A549 (cell line): Measurements from ENCODE around the gene FCAMR. TPM values are rescaled to one million over a fixed set of nuclear protein-coding genes. Genes with fewer than 3 reads are reported as not detected.

Experiments used
- ATAC-seq, 2 experiments: fragments of 200-7000 bp in 1 of 2; fragments of >200 bp in 1 of 2; cut with Nextera tagmentation in 1 of 2; cut with Tn5 transposase in 1 of 2; 3 replicates each; pipeline versions ENCODE4 v1.8.0 to v1.9.1; 2018 to 2020; ENCODE audit warnings: mild to moderate bottlenecking in 1 of 2, moderate library complexity in 1 of 2
- CTCF ChIA-PET: fragments of 300-600 bp; sonication (Branson Sonifier 250); formaldehyde crosslinking; extraction: SDS; loops from one replicate; lab custom pipeline; 2021; ENCODE audit warnings: antibody characterized with exemption, inconsistent platforms; lab: Yijun Ruan, JAX
- POLR2A ChIA-PET: fragments of 350-600 bp; formaldehyde crosslinking; extraction: SDS; loops from one replicate; lab custom pipeline; 2021; ENCODE audit warnings: antibody characterized with exemption, inconsistent platforms; lab: Yijun Ruan, JAX
- DNase-seq, 2 experiments: peaks; one replicate each; pipeline versions ENCODE4 v3.0.0 to v3.0.0-alpha.2; 2011 to 2016; ENCODE audit warnings: low read depth in 1 of 2, low spot score in 1 of 2
- FAIRE-seq: peaks from 2 replicates; lab custom pipeline; 2011; peaks lifted over from hg19 to GRCh38; lab: Jason Lieb, UNC
- H3K27ac ChIP-seq, 2 experiments: fragments of >200 bp; sonication (Bioruptor Twin); formaldehyde crosslinking; 3 replicates each; pipeline ENCODE4 v1.5.1; 2016 to 2017
- H3K4me1 ChIP-seq: fragments of >200 bp; sonication (Bioruptor Twin); formaldehyde crosslinking; 3 replicates; pipeline ENCODE4 v1.6.1; 2016
- H3K4me2 ChIP-seq: fragments of >200 bp; sonication (Bioruptor Twin); formaldehyde crosslinking; 3 replicates; pipeline ENCODE4 v1.6.1; 2016
- H3K4me3 ChIP-seq: fragments of >200 bp; sonication (Bioruptor Twin); formaldehyde crosslinking; 3 replicates; pipeline ENCODE4 v1.5.1; 2016
- H3K9me3 ChIP-seq: fragments of >200 bp; sonication (Bioruptor Twin); formaldehyde crosslinking; 3 replicates; pipeline ENCODE4 v1.6.1; 2016
- CEBPB ChIP-seq, 2 experiments: fragments of >200 bp in 1 of 2; sonication (Bioruptor Twin) in 1 of 2; formaldehyde crosslinking in 1 of 2; IDR thresholded peaks; 2 replicates each; pipeline ENCODE4 v1.6.1; 2012 to 2016
- CHD2 ChIP-seq: fragments of 150-350 bp; IDR thresholded peaks from 2 replicates; pipeline ENCODE4 v1.6.1; 2014; ENCODE audit warnings: low read length; ENCODE audit not compliant: partially characterized antibody
- CTCF ChIP-seq: fragments of >200 bp; sonication (Bioruptor Twin); formaldehyde crosslinking; IDR thresholded peaks from 3 replicates; pipeline ENCODE4 v1.5.1; 2016
- EP300 ChIP-seq, 2 experiments: fragments of >200 bp; sonication (Bioruptor Twin); formaldehyde crosslinking; IDR thresholded peaks; 2 replicates in 1 of 2; 3 replicates in 1 of 2; pipeline ENCODE4 v1.6.1; 2016 to 2017
- ESRRA ChIP-seq: fragments of 150-350 bp; IDR thresholded peaks from 2 replicates; pipeline ENCODE4 v1.6.1; 2014; ENCODE audit warnings: mild to moderate bottlenecking, low read length, borderline replicate concordance
- FOXS1 ChIP-seq: fragments of 250-450 bp; sonication (Bioruptor Pico); IDR thresholded peaks from 2 replicates; pipeline ENCODE4 v1.5.0; 2020; ENCODE audit warnings: mild to moderate bottlenecking, moderate library complexity
- GATA3 ChIP-seq: IDR thresholded peaks from 2 replicates; pipeline ENCODE4 v1.6.1; 2012; ENCODE audit warnings: borderline replicate concordance
- HDAC2 ChIP-seq: fragments of 200-600 bp; sonication (generic); IDR thresholded peaks from 2 replicates; pipeline ENCODE4 v1.6.1; 2016
- HOXA7 ChIP-seq: fragments of 250-450 bp; sonication (Bioruptor Pico); IDR thresholded peaks from 2 replicates; pipeline ENCODE4 v1.5.0; 2020; ENCODE audit warnings: mild to moderate bottlenecking, moderate library complexity
- JUN ChIP-seq, 2 experiments: fragments of >200 bp; sonication (Bioruptor Twin); formaldehyde crosslinking; IDR thresholded peaks; 2 replicates in 1 of 2; 3 replicates in 1 of 2; pipeline ENCODE4 v1.6.1; 2016 to 2017
- KDM5A ChIP-seq: fragments of 200-600 bp; sonication (generic); IDR thresholded peaks from 2 replicates; pipeline ENCODE4 v1.6.1; 2016; ENCODE audit warnings: antibody characterized with exemption, mild to moderate bottlenecking
- MYC ChIP-seq: IDR thresholded peaks from 2 replicates; pipeline ENCODE4 v1.6.1; 2012; ENCODE audit warnings: mild to moderate bottlenecking, inconsistent platforms, low read length, improper control_type of control experiment, borderline replicate concordance
- POLR2A ChIP-seq: IDR thresholded peaks from 2 replicates; pipeline ENCODE4 v1.6.1; 2012; ENCODE audit warnings: mild to moderate bottlenecking, low read length
- RFX5 ChIP-seq: fragments of 450-650 bp; IDR thresholded peaks from 2 replicates; pipeline ENCODE4 v1.7.1; 2014; ENCODE audit warnings: antibody characterized with exemption, mild to moderate bottlenecking, moderate library complexity
- ZC3H11A ChIP-seq: fragments of 450-650 bp; IDR thresholded peaks from 2 replicates; pipeline ENCODE4 v1.6.1; 2014; ENCODE audit warnings: antibody characterized with exemption, mild to moderate bottlenecking
- ZFP36 ChIP-seq: fragments of 450-650 bp; IDR thresholded peaks from 2 replicates; pipeline ENCODE4 v1.6.1; 2014; ENCODE audit warnings: borderline replicate concordance; ENCODE audit not compliant: partially characterized antibody
- WGBS: methylation state at CpG from one replicate; pipeline ENCODE4 v1.1.6; 2017; ENCODE audit errors: missing lambda C conversion rate; 5-methylcytosine and 5-hydroxymethylcytosine counted together
- polyA plus RNA-seq, 4 experiments: library from polyadenylated mRNA; depleted of rRNA in 3 of 4; stranded (reverse); fragments of >200 nt; fragmentation: RNase III in 1 of 4; extraction: RNeasy Plus Mini Kit Qiagen cat#74134 plus additional on column Dnase treatment in 1 of 4; gene quantifications; 2 replicates in 3 of 4; 3 replicates in 1 of 4; pipeline ENCODE4 v1.2.3, GENCODE V29; 2011 to 2017
- TF ChIP-seq, protein P1 (sequence below): IDR thresholded peaks from 2 replicates; pipeline ENCODE4 v1.6.1; 2012
- TF ChIP-seq, protein P2 (sequence below): fragments of 250-450 bp; sonication (Bioruptor Pico); IDR thresholded peaks from 2 replicates; pipeline ENCODE4 v1.5.0; 2020; ENCODE audit warnings: low read depth, mild to moderate bottlenecking, moderate library complexity
- TF ChIP-seq, protein P3 (sequence below): fragments of 250-450 bp; sonication (Bioruptor Pico); IDR thresholded peaks from 2 replicates; pipeline ENCODE4 v1.5.0; 2021; ENCODE audit warnings: mild to moderate bottlenecking, moderate library complexity, borderline replicate concordance

The FCAMR gene
- polyA plus RNA-seq, 2 of the 4 experiments (the other 2 are of a cell fraction): not detected

DNA sequence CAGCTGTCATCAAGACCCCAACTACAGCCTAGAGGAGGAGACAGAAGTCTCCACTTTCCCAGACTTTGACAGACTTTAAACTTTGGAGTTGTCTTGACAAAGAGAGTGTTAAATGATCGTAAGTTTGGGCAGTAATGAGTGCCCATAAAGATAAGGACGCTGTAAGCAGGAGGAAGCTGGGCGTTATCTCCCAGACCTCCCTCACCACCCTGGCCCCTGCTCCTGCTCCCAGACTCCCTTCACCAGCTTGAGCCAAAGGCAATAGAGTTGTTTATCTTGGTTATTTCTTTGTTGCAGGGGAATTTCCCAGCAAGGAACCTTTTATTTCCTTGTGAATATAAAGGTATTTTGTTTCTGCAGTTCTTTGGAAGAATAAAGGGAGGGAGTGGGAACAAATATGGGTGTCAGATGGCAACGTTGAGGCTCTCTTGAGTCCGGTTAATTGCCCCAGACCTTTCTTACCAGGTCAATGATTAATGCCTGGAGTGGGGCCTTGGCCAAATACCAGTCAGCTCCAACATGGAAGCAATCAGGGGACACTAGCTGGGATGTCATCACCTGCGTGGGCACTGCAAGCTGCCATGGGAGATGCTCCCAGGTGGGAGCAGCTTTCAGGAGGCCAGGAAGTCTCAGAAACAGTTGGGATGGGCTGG, 28.4 kb downstream of the FCAMR start:
- H3K4me2 ChIP-seq: no peak overlapping the region
- no peak for ATAC-seq
- no peaks in the 10 kb centered on the region for H3K9me3 ChIP-seq
- peaks cover 5% of the 10 kb centered on the region; the same call in 1 of the 3 replicates for H3K4me1 ChIP-seq
- 35% methylated on average over 6 of the region's 6 CpGs for WGBS
- no peak overlapping the region for H3K4me3 ChIP-seq
- TF ChIP-seq HOXA7 (CRISPR knock-in tag) (no peak), EP300 (IDR thresholded peaks at IDR 0.05) (no peak), FOXS1 (CRISPR knock-in tag) (no peak), GATA3 (no peak)
- TF ChIP-seq, protein P1, sequence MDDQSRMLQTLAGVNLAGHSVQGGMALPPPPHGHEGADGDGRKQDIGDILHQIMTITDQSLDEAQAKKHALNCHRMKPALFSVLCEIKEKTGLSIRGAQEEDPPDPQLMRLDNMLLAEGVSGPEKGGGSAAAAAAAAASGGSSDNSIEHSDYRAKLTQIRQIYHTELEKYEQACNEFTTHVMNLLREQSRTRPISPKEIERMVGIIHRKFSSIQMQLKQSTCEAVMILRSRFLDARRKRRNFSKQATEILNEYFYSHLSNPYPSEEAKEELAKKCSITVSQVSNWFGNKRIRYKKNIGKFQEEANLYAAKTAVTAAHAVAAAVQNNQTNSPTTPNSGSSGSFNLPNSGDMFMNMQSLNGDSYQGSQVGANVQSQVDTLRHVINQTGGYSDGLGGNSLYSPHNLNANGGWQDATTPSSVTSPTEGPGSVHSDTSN: no peak
- no peak for FAIRE-seq
- no peak overlapping the region for H3K27ac ChIP-seq
- no peak for DNase-seq
- ChIA-PET CTCF (interaction anchor here (0.9 to 2.8 kb wide), 6 partner anchors 8 to 63 kb away, joined by 3 to 12 read pairs (median 6); no protein-coding TSS in a partner anchor), POLR2A (no interaction called here)

DNA sequence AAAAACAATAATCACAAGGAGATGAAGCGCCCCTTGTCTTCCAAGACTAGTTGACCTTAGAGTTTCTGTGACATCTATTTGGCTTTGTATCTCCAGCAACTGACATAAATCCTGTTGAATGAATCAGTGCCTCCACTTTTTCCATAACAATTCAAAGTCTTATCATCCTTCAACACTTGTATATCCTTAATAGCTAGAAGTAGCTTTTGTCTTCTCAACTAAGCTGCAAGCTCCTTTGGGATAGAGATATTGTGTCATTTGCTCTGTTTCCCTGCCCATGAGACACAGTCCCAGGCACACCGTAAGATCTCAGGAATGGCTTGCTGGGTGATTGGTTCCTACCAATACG, 29.7 kb downstream of the FCAMR start:
- WGBS: 78% methylated on average over 3 of the region's 3 CpGs
- no peak for TF ChIP-seq ZFP36
- no peak for TF ChIP-seq POLR2A
- TF ChIP-seq CHD2: no peak
- TF ChIP-seq, protein P2, sequence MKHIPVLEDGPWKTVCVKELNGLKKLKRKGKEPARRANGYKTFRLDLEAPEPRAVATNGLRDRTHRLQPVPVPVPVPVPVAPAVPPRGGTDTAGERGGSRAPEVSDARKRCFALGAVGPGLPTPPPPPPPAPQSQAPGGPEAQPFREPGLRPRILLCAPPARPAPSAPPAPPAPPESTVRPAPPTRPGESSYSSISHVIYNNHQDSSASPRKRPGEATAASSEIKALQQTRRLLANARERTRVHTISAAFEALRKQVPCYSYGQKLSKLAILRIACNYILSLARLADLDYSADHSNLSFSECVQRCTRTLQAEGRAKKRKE (CRISPR knock-in tag): no peak
- TF ChIP-seq JUN (IDR thresholded peaks at IDR 0.05): no peak
- no peak for TF ChIP-seq MYC
- no peak for TF ChIP-seq CTCF
- no peak for TF ChIP-seq ZC3H11A
- no peak for TF ChIP-seq KDM5A
- no peak for TF ChIP-seq HDAC2
- no peak for TF ChIP-seq RFX5
- no peak for TF ChIP-seq FOXS1 (CRISPR knock-in tag)
- no peak for TF ChIP-seq ESRRA
- TF ChIP-seq CEBPB (IDR thresholded peaks at IDR 0.05): no peak
- TF ChIP-seq, protein P3, sequence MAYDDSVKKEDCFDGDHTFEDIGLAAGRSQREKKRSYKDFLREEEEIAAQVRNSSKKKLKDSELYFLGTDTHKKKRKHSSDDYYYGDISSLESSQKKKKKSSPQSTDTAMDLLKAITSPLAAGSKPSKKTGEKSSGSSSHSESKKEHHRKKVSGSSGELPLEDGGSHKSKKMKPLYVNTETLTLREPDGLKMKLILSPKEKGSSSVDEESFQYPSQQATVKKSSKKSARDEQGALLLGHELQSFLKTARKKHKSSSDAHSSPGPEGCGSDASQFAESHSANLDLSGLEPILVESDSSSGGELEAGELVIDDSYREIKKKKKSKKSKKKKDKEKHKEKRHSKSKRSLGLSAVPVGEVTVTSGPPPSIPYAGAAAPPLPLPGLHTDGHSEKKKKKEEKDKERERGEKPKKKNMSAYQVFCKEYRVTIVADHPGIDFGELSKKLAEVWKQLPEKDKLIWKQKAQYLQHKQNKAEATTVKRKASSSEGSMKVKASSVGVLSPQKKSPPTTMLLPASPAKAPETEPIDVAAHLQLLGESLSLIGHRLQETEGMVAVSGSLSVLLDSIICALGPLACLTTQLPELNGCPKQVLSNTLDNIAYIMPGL (CRISPR knock-in tag): no peak
- ATAC-seq (no peak), FAIRE-seq (no peak), DNase-seq (no peak)
- ChIA-PET POLR2A (no interaction called here), CTCF (interaction anchor here (1.4 to 2.1 kb wide), 2 partner anchors 33 to 41 kb away, joined by 3 to 10 read pairs; no protein-coding TSS in a partner anchor)
- H3K27ac ChIP-seq: no peak overlapping the region
- no peak overlapping the region for H3K4me2 ChIP-seq
- no peaks in the 10 kb centered on the region for H3K9me3 ChIP-seq
- no peak overlapping the region for H3K4me3 ChIP-seq
- peaks cover 5% of the 10 kb centered on the region; the same call in 1 of the 3 replicates for H3K4me1 ChIP-seq
